ENCODE results near the gene GLRX.

Gene GLRX

GRCh38 chr5:95808686-95809413 lies 13.7 kb downstream of the GLRX start:
- peak; percentile 81 for DNase-seq (ENCODE audit: low read depth)

- no peak for DNase-seq (ENCODE audit: low read depth)
These were observed 14.4 kb downstream of the GLRX start for GRCh38 chr5:95808013-95808685.

DNA sequence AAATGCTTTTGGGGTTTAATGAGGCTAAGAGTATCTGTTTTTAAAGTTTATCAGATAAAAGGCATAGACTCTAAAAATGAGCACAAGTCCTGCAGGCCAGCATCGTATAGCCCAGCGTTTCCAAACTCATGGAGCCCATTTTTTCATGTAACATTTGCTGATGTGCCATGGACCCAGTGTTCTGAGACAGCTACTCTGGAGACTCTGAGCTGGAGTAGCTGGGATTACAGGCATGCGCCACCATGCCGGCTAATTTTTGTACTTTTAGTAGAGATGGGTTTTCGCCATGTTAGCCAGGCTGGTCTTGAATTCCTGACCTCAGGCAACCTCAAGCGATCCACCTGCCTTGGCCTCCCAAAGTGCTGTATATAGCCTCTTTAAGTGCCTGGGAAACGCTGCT lies 15.8 kb downstream of the GLRX start:
- DNase-seq (ENCODE audit: low read depth), result no peak

DNA sequence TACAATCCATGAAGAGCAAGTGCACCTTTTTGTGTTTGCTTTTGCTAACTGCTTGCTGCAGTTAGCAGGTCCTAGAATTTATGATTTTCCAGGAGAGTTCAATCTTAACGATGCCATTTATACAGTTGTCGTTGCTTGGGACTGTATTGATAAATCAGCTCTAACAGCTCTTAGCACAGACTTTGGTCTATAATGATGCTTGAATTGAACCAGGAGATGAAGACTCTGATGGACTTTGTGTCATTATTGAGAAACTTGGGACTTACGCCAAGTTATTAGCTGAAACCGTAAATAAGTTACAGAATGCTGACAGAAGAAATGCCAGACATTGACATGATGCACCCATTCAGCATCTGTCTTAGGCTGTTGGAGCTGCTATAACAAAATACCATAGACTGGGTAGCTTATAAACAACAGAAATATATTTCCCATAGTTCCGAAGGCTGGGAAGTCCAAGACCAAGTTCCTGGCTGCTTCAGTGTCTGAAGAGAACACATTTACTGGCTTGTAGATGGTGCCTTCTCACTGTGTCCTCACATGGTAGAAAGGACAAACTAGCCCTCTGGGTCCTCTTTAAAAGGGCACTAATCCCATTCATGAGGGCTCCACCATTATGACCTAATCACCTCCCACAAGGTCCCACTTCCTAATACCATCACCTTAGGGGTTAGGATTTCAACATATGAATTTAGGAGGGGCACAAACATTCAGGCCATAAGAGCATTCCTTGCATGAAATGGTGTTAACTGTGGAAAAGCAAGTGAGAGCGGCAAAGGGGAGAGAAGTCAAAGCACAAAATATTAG lies 17.6 kb downstream of the GLRX start:
- no peak for DNase-seq (ENCODE audit: low read depth)

- no peak for DNase-seq (ENCODE audit: low read depth)
These were observed 19.0 kb downstream of the GLRX start for GRCh38 chr5:95803271-95804148.

DNA sequence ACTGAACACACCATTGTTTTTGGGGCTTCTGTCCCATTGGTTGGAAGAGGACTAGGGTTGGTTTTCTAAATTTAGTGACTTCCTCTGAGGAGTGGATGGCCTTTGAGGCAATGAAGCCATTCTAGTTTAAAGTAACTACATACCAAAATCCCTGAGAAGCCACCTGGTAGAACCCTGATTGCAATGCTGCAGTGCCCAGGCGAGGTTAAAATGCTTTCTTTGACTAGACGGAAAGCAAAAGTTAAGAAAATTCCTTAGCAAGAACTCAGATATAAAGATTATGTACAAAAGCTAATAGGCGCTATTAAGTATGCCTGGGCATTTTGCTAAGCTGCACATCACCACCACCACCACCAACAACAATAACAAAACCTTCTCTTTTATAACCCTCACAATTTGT lies 20.6 kb downstream of the GLRX start:
- no peak for DNase-seq (ENCODE audit: low read depth)

GRCh38 chr5:95801532-95801931 lies 21.0 kb downstream of the GLRX start:
- DNase-seq (ENCODE audit: low read depth), result no peak

DNA sequence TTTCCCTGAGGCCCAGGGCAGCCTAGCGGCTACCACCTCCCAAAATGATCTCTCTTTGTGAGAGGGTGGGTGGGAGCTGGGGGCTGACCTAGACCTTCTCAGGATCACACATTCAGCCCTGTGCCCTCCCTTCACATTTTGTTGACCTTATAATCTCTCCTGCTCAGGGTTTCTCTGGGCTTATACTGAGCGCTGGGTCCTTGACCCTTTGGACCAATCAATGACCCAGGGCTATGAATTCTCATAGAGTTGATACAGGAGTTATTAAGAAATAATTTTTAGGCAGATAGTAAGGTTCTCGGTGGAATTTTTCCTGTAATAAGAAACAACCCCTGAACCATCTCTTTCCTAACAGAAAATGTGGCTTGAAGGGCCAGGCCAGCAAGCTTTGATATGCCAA lies 22.0 kb downstream of the GLRX start:
- no peak for DNase-seq (ENCODE audit: low read depth)

DNA sequence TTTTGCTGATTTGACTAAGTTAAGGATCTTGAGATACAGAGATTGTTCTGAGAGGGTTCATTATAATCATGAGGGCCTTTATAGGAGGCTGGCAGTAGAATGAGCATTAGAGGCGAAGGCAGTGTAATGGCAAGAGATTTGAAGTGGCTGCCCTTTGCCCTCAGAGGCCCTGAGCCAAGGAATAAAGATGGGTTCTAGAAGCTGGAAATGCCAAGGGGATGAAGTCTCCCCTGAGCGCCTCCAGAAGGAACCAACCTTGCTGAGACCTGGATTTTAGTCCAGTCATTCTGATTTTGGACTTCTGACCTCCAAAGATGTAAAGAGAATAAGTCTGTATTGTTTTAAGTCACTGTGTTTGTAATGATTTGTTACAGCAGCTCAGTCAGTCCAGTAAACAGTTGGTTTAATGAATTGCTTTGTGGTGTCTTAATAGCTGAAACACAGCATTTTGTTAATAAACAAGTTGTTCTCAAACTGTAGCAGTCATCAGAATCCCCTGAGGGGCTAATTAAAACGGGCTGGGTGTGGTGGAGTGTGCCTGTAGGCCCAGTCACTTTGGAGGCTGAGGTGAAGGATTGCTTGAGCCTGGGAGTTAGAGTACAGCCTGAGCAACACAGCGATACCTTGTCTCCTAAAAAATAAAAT lies 23.2 kb downstream of the GLRX start:
- no peak for DNase-seq (ENCODE audit: low read depth)

- no peak for DNase-seq (ENCODE audit: low read depth)
These were observed 24.0 kb downstream of the GLRX start for GRCh38 chr5:95798545-95798944.

- DNase-seq (ENCODE audit: low read depth), result no peak
These were observed 24.5 kb downstream of the GLRX start for GRCh38 chr5:95798048-95798447.

DNA sequence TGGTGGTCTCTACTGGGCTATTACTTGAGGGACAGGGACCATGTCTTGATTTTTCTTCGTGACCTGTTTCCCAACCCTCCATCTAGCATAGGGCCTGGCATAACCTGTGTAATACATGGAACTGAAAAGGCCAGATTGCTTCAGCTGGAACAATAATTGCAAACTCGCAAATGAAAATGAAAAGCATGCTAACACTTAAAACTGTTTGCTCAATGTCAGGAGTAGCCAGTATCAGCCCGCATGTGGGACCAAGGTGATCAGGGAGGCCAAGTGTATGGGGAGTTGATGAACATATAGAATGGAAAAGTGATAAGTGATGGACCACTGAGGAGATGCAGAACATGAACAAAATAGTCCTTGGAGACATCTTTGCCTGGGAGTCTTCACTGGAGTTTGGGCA lies 25.2 kb downstream of the GLRX start:
- no peak for DNase-seq (ENCODE audit: low read depth)

- DNase-seq (ENCODE audit: low read depth), result no peak
These were observed 28.4 kb downstream of the GLRX start for GRCh38 chr5:95794070-95794516.

DNA sequence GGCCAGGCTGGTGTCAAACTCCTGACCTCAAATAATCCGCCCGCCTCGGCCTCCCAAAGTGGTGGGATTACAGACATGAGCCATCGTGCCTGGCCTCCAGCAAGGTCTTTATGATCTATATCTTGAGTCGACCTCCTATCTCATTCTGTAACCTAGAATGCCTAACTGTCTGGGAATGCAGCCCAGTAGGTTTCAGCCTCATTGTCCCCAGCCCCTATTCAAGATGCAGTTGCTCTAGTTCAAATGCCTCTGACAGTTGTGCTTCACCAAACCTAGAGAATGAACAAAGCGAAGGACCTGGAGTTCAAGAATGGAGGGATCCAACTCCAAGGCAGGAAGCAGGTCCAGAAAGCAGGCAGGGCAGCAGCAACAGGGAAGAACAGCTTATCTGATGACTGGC lies 30.8 kb downstream of the GLRX start:
- no peak for DNase-seq (ENCODE audit: low read depth)

DNA sequence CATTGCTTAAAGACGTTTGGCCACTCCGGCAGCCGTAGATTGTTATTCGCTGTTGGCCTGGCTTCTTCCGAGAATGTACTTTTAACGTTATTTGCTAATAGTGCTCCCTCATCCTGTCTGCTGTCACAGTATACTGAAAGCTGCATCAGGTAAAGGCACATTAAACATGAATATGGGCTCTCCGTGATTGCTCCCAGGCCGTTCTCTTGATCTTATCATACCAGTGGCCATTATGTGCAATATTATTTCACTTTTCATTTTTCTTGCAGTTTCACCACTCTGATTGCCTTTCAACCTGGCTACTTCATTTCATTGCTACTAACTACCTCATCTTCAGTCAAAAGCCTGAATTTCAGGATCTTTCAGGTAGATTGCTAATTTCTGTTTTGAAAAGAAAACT lies 34.0 kb downstream of the GLRX start:
- DNase-seq (ENCODE audit: low read depth), result no peak

DNA sequence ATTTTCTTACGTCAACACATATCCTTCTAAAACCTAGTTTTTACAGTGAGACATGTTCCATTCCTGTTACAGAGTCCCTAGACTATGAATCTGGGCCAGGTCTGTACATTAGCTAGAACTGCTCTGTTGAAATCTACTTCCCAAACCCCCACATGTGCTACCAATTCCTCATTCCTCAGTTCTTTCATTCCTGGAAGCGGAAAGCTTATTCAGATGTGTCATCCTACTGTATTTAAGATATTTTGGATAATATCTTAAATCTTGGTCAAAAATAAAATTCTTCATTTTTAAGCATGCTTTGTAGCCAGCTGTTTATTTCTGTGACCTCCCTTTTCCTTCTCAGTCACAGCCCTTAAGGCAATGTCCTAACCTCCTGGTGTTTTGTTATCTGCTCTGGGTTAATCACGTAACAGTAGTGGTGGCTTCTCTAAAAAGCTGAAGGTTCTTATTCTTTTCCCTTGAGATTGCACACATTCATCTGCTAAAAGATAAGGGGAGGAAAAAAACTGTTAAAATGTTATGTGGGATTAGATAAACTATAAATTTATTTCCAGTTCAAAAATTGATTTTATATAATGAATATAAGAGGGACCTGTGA lies 35.6 kb downstream of the GLRX start:
- DNase-seq (ENCODE audit: low read depth), result no peak

GRCh38 chr5:95784514-95785302 lies 37.8 kb downstream of the GLRX start:
- DNase-seq (ENCODE audit: low read depth), result no peak

GRCh38 chr5:95783661-95784060 lies 38.9 kb downstream of the GLRX start:
- DNase-seq (ENCODE audit: low read depth), result no peak

GRCh38 chr5:95782181-95782580 lies 40.3 kb downstream of the GLRX start:
- no peak for DNase-seq (ENCODE audit: low read depth)

GRCh38 chr5:95781101-95781583 lies 41.4 kb downstream of the GLRX start:
- DNase-seq (ENCODE audit: low read depth), result peak; percentile 54
